ENCODE measurements around the gene SUMO2.
A peak's percentile ranks its signal among the peaks of the same experiment; 100 is the strongest.
"Not testable (repeated sequence)": the region's sequence is repeated elsewhere in the genome, so short reads cannot be mapped to it uniquely, and the experiment has no call there.

Gene SUMO2

DNA sequence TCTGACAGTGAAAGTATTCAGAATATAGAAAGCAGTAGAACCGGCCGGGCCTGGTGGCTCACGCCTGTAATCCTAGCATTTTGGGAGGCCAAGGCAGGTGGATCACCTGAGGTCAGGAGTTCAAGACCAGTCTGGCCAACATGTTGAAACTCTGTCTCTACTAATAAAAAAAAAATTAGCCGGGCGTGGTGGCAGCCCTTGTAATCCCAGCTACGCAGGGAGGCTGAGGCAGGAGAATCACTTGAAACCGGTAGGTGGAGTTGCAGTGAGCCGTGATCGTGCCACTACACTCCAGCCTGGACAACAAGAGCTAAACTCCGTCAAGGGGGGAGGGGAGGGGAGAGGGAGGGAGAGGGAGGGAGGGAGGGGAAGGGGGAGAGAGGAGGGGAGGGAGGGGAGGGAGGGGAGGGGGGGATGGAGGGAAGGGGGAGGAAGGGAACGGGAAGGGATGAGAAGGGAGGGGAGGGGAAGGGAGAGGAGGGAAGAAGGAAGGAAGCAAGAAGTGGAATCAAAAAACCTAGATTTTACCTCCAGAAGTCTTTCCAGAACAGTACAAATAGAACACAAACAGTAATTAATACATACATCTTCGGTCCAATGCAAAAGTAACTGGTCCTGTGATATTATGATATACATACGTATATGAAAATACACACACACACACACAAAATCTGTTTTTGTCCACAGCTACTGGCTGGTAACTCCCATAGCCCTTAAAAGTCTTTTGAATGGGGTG lies 40.4 kb downstream of the SUMO2 start:
- no peak for DNase-seq

DNA sequence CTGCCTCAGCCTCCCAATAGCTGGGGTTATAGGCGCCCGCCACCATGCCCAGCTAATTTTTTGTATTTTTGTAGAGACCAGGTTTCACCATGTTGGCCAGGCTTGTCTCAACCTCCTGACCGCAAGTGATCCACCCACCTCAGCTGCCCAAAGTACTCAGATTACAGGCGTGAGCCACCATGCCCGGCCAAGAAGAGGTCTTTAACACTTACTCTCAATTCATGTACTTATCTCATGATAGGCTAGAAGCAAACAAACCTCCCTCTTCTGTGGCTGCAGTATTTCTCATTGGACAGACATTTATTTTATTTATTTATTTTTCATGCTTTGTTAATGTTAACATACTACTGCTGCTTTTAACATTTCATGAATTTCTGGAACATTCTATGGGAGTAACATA lies 44.2 kb downstream of the SUMO2 start:
- DNase-seq, result no peak

DNA sequence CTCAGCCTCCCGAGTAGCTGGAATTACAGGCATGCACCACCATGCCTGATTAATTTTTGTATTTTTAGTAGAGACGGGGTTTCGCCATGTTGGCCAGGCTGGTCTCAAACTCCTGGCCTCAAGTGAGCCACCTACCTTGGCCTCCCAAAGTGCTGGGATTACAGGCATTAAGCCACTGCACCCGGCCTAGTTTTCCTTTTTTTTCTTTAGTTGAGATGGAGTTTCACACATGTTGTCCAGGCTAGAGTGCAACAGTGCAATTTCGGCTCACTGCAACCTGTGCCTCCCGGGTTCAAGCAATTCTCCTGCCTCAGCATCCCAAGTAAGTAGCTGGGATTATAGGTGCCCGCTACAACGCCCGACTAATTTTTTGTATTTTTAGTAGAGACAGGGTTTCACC lies 45.0 kb downstream of the SUMO2 start:
- DNase-seq, result not testable (repeated sequence)

DNA sequence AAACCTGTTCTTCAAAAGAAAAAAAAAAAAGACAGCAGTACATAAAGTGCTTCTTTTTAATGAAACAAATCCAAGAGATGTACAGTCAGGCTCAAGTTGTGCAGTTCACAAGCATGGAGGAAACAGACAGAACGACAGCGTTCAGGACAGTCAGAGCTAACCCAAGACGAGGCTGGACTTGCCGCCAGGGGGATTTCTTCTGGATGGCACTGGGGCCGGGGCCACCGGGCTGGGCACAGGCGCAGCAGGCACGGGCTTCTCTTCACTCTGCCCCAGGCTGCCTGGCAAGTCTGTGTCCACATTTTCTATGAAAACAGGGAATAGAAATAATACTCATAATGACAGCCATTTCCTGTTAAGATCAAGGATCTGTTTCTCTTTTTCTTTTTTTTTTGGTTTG lies 46.8 kb downstream of the SUMO2 start:
- DNase-seq, result no peak

DNA sequence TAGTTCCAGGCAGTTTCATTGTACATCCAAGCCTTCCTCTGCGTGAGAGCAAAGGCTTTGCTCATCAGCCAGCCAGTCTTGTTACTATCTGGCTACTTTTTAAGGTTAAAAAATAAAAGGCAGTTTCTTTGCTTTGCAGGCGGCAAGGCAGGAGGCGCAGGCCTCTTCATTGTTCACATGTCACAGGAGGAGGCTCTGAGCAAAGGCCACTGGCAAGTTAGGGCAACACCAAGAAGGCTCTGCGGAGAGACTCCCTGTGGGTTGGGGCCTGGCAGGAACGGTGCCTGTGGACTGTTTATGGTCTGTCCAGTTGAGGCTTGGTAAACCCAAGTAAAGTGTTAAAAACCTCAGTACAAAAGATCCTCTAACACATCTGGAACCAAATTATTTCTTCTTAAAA lies 47.3 kb downstream of the SUMO2 start:
- no peak for DNase-seq

DNA sequence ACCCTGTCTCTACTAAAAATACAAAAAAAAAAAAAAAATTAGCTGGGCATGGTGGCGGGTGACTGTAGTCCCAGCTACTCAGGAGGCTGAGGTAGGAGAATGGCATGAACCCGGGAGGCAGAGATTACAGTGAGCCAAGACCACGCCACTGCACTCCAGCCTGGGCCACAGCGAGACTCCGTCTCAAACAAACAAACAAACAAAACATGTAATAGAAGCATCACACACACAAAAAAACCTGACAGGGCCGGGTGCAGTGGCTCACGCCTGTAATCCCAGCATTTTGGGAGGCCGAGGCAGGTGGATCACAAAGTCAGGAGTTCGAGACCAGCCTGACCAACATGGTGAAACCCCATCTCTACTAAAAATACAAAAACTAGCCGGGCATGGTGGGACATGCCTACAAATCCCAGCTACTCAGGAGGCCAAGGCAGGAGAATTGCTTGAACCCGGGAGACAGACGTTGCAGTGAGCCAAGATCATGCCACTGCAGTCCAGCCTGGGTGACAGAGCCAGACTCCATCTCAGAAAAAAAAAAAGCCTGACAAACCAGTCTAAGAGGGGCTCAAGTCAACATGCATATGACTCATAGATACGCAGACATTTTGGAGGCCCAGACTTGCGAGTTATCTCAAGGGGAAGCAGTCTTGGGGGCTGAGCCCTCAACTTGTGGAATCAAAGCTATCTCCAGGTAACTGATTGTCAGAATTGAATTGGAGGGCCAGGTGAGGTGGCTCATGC lies 49.0 kb downstream of the SUMO2 start:
- not testable (repeated sequence) for DNase-seq

DNA sequence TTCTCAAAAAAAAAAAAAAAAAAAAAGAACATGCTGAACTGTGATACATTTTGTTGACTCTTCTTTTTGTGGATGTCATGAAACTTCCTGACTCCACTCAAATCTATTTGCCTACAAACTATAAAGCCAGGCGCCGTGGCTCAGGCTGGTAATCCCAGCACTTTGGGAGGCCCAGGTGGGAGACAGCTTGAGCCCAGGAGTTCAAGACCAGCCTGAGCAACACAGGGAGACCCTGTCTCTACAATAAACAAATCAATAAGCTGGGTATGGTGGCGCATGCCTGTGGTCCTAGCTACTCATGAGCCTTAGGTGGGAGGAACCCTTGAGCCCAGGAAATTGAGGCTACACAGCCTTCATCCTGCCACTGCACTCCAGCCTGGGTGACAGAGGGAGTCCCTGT lies 49.8 kb downstream of the SUMO2 start:
- no peak for DNase-seq

DNA sequence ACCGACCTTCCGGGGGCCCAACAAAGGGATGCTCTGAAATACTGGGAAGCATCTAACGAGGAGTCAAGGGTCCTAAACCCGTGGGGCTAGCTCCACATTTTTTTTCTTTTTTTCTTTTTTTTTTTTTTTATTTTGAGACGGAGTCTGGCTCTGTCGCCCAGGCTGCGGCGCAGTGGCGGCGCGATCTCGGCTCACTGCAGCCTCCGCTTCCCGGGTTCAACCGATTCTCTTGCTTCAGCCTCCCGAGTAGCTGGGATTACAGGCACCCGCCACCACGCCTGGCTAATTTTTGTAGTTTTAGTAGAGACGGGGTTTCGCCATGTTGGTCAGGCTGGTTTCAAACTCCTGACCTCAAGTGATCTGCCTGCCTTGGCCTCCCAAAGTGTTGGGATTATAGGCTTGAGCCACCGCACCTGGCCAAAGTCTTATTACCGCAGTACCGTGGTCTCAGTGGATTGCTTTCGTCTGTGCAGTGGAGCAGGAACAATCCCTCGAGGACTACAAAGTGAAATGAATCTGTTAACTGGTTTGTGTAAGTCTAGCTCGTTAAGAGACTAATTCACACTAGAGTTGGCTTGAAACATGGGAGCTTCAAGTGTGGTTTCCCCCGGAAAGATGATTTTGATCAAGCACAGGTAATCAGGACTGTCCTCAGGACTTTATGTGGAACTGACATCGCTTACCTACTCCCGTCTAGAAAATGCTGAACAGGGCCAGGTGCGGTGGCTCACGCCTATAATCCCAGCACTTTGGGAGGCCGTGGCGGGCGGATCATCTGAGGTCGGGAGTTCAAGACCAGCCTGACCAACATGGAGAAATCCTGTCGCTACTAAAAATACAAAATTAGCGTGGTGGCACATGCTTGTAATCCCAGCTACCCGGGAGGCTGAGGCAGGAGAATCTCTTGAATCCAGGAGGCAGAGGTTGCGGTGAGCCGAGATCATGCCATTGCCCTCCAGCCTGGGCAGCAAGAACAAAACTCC lies 50.5 kb downstream of the SUMO2 start:
- DNase-seq, result not testable (repeated sequence)

DNA sequence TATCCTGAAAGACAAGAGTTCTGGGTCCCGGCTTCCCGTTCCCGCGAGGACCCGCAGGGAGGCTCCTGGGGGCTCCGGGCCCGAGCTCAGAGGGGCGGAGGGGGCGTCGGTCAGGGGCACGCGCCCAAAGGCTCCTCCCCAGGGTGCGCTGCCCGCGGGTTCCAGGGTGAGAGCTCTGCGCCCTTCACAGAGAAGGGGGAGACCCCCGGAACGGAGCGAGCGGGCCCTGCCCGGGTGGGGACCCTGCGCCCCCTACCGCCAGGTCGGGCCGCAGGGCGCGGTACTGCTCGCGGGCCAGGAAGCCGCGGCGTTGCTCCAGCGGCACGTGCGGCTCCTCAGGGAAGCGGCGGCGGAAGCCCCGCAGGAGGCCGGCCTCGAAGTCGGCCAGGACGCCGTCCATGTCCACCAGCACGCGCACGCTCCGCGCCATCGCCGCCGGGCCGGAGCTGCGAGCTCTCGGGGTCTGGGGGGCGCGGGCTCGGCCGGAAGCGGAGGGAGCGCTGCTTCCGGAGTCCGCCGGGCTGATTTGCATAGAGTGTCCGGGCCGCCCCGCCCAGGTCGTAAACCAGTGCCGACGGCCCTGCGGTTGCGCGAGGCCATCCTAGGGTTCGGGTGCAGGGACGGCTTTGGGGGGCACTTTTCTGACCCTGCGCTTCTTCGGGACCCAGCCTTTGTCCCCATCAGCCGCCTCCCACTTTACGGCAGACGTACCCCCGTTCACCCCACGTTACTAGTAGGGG lies 51.3 kb downstream of the SUMO2 start, which contains the start of gene NT5C:
Gene NT5C (minus strand): TSS at position 465 of the 740 bp plus-strand sequence. CDS start 35 bp downstream, at position 430.
- peak; percentile 50 for DNase-seq

DNA sequence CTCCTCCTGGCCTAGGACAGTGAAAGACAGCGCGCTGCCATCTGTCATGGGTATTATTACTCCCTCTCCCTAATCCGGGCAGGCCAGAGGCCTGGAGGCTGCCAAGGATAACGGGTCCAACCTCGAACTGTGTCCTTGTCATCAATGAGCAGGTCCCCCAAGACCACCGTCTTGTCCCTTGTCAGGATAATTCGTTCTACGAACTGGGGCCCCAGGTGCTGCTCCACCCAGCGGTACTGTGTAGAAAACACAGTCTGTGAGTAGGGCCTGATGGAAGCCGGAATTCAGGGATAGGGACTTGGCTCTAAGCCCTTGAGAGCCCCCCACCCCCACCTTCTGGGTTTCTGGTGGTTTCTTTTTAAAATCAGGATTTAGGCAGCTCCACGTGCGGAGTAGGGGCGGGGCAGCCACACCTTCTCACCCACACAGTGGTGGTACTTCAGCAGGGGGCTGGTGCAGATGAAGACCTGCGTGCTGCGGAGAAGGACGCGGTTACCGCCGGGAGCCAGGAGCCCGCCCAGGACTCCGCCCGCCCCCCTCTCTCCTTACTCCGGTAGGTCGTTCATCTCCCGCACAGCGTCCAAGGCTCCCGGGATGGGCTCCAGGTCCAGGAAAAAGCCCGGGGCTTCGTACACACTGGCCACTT lies 52.0 kb downstream of the SUMO2 start:
- DNase-seq, result peak; percentile 73

DNA sequence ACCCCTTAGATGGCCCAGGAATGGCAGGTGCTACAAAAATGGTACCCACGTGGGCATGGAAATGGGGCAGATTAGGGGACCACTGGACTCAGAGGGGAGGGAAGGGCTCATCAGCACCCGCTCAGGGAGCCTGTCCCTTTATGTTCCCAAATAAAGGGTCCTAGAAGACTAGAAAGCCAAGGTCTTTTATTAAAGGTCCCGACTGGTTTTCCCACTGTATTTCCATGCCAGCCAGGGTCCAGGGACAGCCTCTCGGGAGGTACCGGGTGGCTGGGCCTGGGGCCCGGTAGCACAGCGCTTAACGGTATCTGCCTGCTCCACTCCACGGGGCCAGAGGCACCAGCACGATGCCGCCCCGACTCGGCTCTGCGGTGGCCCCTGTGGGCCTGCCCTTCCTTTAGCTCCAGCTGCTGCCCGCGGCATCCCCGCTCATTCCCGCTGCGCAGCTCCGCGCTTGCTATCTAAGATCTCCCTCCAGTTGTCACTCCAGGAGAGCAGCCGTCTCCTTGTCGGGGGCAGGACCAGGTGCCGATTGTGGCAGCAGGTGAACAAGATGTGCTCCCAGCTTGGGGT lies 52.6 kb downstream of the SUMO2 start:
- DNase-seq, result no peak

DNA sequence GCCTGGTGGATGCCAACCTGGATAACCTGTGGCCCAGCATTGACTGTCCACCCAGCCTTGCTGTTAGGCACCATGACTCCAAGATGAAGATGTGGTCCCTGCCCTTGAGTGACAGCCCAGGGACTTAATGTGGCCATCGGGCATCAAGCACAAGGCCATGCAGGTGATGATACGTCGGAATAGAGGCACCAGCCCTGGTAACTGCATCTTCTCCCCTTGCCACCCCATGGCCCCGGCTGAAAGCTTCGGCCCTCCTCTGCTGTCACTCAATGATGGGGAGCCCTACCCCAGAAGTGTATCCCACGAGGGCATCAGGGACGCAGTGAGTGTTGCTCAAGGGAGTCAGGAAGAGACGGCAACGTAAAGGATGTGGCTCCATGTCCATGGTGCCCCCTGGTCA lies 53.2 kb downstream of the SUMO2 start:
- no peak for DNase-seq

DNA sequence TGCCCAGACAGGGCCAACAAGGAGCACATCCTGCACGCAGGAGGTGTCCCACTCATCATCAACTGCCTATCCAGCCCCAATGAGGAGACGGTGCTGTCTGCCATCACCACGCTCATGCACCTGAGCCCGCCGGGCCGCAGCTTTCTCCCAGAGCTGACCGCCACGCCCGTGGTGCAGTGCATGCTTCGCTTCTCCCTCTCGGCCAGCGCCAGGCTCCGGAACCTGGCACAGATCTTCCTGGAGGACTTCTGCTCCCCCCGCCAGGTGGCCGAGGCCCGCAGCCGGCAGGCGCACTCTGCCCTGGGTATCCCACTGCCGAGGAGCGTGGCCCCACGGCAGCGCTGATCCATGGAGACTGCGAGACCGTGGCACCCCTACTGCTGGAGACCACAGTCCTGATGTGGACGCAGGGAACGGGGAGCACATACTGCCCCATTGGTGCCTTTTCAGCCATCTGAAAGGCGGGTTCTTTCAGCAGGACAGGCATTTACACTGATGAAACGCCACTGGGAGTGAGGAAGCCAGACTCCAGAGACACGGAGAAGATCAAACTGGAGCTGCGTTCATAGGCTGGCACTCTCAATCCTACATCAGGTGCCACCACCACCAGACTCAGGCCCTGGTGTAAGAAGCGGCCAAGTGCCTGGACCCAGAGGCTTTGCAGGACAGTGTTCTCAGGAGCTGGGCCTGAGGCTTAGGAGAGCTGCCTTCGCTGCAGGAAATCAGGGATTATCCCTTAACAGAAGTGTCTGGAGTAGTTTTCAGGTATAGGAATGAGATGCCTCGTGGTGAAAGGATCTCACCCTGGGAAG lies 53.9 kb downstream of the SUMO2 start:
- DNase-seq, result no peak

DNA sequence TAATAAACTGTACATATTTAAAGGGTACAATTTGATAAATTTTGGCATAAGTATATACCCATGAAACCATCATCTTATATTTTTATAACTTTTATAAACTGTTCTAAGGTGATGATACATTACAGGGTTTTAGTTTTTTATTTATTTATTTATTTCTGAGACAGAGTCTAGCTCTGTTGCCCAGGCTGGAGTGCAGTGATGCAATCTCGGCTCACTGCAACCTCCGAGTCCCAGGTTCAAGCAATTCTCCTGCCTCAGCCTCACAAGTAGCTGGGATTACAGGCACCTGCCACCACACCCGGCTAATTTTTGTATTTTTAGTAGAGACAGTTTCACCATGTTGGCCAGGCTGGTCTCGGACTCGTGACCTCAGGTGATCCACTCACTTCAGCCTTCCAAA lies 54.8 kb downstream of the SUMO2 start:
- DNase-seq, result not testable (repeated sequence)

DNA sequence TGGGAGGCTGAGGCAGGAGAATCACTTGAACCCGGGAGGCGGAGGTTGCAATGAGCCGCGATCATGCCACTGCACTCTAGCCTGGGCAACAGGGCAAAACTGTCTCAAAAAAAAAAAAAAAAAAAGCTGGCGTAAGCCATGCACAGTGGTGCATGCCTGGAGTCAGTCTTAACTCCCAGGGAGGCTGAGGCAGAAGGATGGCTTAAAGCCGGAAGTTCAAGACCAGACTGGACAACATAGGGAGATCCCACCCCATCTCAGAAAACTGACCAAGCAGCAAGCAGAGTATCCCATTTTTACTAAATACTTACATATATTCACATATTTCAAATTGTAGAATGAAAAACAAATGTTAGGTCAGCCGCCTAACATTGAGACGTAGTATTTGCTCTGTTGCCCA lies 55.8 kb downstream of the SUMO2 start:
- DNase-seq, result no peak

DNA sequence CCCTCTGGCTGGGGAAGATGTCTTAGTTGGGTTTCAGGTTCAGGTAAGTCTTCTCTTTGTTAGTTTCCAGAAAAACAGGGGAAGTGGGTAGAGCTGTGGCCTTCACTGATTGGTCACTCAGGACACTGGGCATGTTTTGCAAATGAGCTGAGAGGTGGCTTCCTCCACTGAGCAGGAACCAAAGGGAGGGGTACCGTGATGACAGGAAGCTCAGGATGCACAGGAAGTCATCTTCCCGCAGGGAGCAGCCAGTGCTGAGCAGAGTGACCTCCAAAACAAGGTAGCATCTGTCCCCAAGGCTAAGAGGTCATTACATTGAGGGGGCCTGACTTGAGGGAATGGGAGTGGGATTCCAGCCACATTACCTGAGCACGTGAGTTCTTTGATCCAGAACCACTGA lies 56.8 kb downstream of the SUMO2 start:
- no peak for DNase-seq

DNA sequence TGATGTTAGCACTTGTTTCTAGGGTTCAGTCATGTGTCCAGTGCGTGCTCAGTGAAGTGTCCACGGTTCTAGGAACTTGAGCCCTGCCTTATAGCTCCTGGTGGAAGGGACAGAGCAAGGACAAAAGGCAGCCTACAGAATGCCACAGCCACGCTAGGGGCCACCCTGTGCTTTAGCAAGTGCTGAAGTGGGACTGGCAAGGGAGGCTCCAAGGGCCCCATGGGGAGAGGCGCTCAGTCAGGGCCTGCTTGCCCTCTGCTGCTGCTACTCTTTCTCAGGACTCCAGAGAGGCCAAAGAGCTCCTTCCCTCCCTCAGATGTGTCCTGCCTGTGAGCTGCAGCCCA lies 58.0 kb downstream of the SUMO2 start:
- DNase-seq, result no peak

DNA sequence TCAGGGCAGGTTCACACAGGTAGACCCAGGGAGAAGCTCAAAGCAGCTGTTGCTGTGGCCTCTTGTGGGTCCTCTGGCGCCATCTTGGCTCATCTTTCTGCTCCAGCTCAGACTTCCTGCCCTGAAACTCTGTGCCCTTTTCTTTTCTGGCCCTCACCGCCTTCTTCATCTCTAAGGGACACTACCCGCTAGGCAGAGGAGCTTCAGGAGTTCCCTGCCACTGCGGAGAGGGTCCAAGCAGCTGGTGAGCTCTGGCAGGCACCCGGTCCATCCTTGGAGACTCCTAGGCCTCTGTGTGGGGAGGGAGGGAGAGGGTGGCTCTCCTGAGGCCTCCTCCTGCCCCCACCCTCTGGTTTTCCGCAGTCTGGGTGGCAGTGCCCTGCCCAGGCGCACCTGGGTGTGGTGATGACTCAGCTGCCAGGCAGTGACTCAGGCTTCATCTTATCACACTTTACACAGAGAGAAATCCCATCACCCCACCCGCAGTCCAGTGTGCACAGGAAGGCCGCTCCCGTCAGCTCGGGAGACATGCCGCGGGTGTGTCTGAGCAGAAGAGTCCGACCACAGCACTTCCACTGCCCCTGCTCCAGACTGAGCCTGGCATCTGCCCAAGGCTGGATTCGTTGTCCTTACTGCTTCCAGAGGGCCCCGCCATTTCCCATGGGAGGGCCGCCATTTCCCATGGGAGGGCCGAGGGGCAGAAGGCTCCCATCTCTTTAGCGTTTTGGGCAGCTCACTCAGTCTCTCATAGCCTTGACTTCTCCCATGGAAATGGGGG lies 58.5 kb downstream of the SUMO2 start:
- DNase-seq, result peak; percentile 60

DNA sequence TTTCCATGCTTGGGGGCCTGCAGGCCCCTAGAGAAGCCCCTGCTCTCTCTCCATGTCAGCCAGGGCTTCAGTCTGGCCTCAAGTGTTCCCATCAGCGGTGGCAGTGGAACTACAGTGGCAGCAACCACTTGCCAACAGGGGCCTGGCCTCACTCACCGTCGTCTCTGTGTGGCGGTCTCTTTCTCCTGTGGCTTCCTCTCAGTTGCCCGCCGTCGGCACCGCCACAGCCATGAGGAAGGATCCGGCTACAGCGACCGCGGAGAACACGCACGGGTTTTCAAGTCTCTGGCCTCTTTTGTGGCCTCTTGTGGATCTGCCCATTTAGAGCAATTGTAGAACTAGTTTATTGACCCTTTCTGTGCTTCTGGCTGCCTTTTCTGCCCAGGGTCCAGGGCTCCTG lies 64.5 kb downstream of the SUMO2 start:
- no peak for DNase-seq

DNA sequence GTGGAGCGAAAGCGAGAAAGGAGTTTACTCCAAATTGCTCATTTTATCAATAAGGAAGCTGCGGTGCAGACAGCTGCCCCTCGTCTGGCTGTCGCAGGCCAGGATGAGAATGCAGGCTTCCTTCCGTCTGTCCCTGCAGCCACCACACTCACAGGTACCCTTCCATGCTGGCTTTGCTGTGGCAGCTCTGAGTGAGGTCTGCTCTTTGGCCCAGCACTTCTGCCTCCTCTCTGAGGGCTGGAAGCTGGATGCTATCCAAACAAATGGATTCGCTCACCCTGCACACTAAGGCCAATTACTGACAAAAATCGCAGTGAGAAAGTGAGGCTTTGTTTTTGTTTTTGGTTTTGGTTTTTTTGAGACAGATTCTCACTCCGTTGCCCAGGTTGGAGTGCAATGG lies 66.0 kb downstream of the SUMO2 start:
- no peak for DNase-seq

Data from kidney glomerular epithelial cell (primary cell).